Smooth muscle cell (in vitro differentiated cells): ENCODE results near the gene EFNA1. TPM values are rescaled to one million over a fixed set of nuclear protein-coding genes. Genes with fewer than 3 reads are reported as not detected.
A peak's percentile ranks its signal among the peaks of the same experiment; 100 is the strongest.

ENCODE experiments used
- DNase-seq: peaks from one replicate; lab custom pipeline; 2025; ENCODE audit not compliant: unreplicated experiment; lab: John Stamatoyannopoulos, UW
- H2AFZ ChIP-seq: fragments of 200-600 bp; sonication (generic); 2 replicates; pipeline ENCODE4 v1.6.0; 2016; ENCODE audit warnings: antibody characterized with exemption, low read depth, mild to moderate bottlenecking
- H3F3A ChIP-seq: fragments of 200-600 bp; sonication (generic); 2 replicates; pipeline ENCODE4 v1.6.0; 2017; ENCODE audit warnings: antibody characterized with exemption, low read depth
- H3K27ac ChIP-seq: fragments of 200-600 bp; sonication (generic); 2 replicates; pipeline ENCODE4 v1.5.1; 2016; ENCODE audit warnings: low read depth, mild to moderate bottlenecking
- H3K27me3 ChIP-seq: fragments of 200-600 bp; sonication (generic); 2 replicates; pipeline ENCODE4 v1.6.1; 2016; ENCODE audit warnings: low read depth, mild to moderate bottlenecking
- H3K36me3 ChIP-seq: fragments of 200-600 bp; sonication (generic); 2 replicates; pipeline ENCODE4 v1.5.1; 2016; ENCODE audit warnings: low read depth
- H3K4me1 ChIP-seq: fragments of 200-600 bp; sonication (generic); 2 replicates; pipeline ENCODE4 v1.5.1; 2016; ENCODE audit warnings: low read depth
- H3K4me2 ChIP-seq: fragments of 200-600 bp; sonication (generic); 2 replicates; pipeline ENCODE4 v1.6.0; 2016; ENCODE audit warnings: mild to moderate bottlenecking
- H3K4me3 ChIP-seq: fragments of 200-600 bp; sonication (generic); 2 replicates; pipeline ENCODE4 v1.5.1; 2016; ENCODE audit warnings: mild to moderate bottlenecking
- H3K79me2 ChIP-seq: fragments of 200-600 bp; sonication (generic); 2 replicates; pipeline ENCODE4 v1.6.0; 2016; ENCODE audit warnings: low read depth, mild to moderate bottlenecking
- H3K9ac ChIP-seq: fragments of 200-600 bp; sonication (generic); 2 replicates; pipeline ENCODE4 v1.6.0; 2016; ENCODE audit warnings: low read depth
- H3K9me3 ChIP-seq: fragments of 200-600 bp; sonication (generic); replicated peaks from 2 replicates; pipeline ENCODE4 v1.5.1; 2016; ENCODE audit warnings: low read depth
- H4K20me1 ChIP-seq: fragments of 200-600 bp; sonication (generic); 2 replicates; pipeline ENCODE4 v1.6.0; 2016; ENCODE audit warnings: low read depth
- CTCF ChIP-seq: fragments of 200-600 bp; sonication (generic); IDR thresholded peaks from 2 replicates; pipeline ENCODE4 v1.5.1; 2017; ENCODE audit warnings: borderline replicate concordance, mild to moderate bottlenecking, antibody characterized with exemption; ENCODE audit not compliant: insufficient read depth, poor library complexity, severe bottlenecking
- WGBS: methylation state at CpG from one replicate; pipeline ENCODE4 v1.1.7; 2016; ENCODE audit warnings: low lambda C conversion rate; 5-methylcytosine and 5-hydroxymethylcytosine counted together
- polyA plus RNA-seq: library from polyadenylated mRNA; unstranded; fragments of >200 nt; fragmentation: Nextera tagmentation; extraction: Ambion mirVana; gene quantifications from 2 replicates; pipeline ENCODE4 v1.2.1, GENCODE V29; 2016
- total RNA-seq: library from RNA; depleted of rRNA; stranded (reverse); fragments of >200 nt; gene quantifications from 2 replicates; pipeline ENCODE4 v1.2.3, GENCODE V29; 2014

EFNA1 gene
- total and polyA plus RNA-seq, 2 experiments from 2014 or later, result 16.4 to 20.9 TPM

GRCh38 chr1:155127967-155128754 is 485 bp downstream of the EFNA1 start:
- TF ChIP-seq CTCF, result no peak
- H3K9me3 ChIP-seq, result no peaks in the 10 kb centered on the region
- peaks cover 8% of the 10 kb centered on the region for H3K79me2 ChIP-seq
- peaks cover 40% of the 10 kb centered on the region for H3K4me1 ChIP-seq
- H3K27me3 ChIP-seq, result peaks cover 5% of the 10 kb centered on the region
- H3K36me3 ChIP-seq, result no peaks in the 10 kb centered on the region
- peak overlapping the region; percentile 77 for H3K4me3 ChIP-seq
- H3K4me2 ChIP-seq, result peak overlapping the region; percentile 88
- no peak for DNase-seq
- peak overlapping the region; percentile 89 for H3K27ac ChIP-seq
- H2AFZ ChIP-seq, result peak overlapping the region; percentile 50
- H3F3A ChIP-seq, result peaks cover 7% of the 10 kb centered on the region
- peak overlapping the region; percentile 75 for H3K9ac ChIP-seq
- no peaks in the 10 kb centered on the region for H4K20me1 ChIP-seq
- WGBS, result 7% methylated on average over 17 of the region's 17 CpGs

GRCh38 chr1:155128755-155129473 is 1.2 kb downstream of the EFNA1 start:
- Histone ChIP-seq H3K4me3 (peak overlapping the region; percentile 77), H3F3A (peaks cover 7% of the 10 kb centered on the region), H3K36me3 (no peaks in the 10 kb centered on the region), H3K27ac (peak overlapping the region; percentile 89), H2AFZ (no peak overlapping the region), H3K27me3 (peaks cover 5% of the 10 kb centered on the region), H3K9ac (peak overlapping the region; percentile 75), H3K4me1 (peaks cover 40% of the 10 kb centered on the region), H4K20me1 (no peaks in the 10 kb centered on the region), H3K79me2 (peaks cover 8% of the 10 kb centered on the region), H3K4me2 (peak overlapping the region; percentile 88), H3K9me3 (no peaks in the 10 kb centered on the region)
- no peak for DNase-seq
- 22% methylated on average over 13 of the region's 14 CpGs for WGBS
- no peak for TF ChIP-seq CTCF

- Histone ChIP-seq H3K4me2 (peak overlapping the region; percentile 88), H3K27me3 (peaks cover 5% of the 10 kb centered on the region), H3K36me3 (no peaks in the 10 kb centered on the region), H4K20me1 (no peaks in the 10 kb centered on the region), H3K79me2 (peaks cover 8% of the 10 kb centered on the region), H3K9ac (peak overlapping the region; percentile 75), H3K27ac (peak overlapping the region; percentile 89), H3F3A (peaks cover 7% of the 10 kb centered on the region), H3K9me3 (no peaks in the 10 kb centered on the region), H3K4me3 (peak overlapping the region; percentile 77), H3K4me1 (peaks cover 32% of the 10 kb centered on the region), H2AFZ (no peak overlapping the region)
- no peak for TF ChIP-seq CTCF
- 47% methylated on average over 6 of the region's 6 CpGs for WGBS
- no peak for DNase-seq
Measured at GRCh38 chr1:155130272-155131006, 2.8 kb downstream of the EFNA1 start.
